Measurements from ENCODE around the gene LIMK1. TPM values are rescaled to one million over a fixed set of nuclear protein-coding genes. Genes with fewer than 3 reads are reported as not detected.

Gene LIMK1
- total and polyA plus RNA-seq, 2 experiments from 2014 or later = 13.0 to 96.5 TPM

- Histone ChIP-seq H3K9me2 (ENCODE audit: insufficient read depth) (no peaks in the 10 kb centered on the region), H4K20me1 (replicated peaks; ENCODE audit: insufficient read depth) (no peaks in the 10 kb centered on the region), H3K27ac (ENCODE audit: low read depth) (no peak overlapping the region), H3K4me1 (ENCODE audit: insufficient read depth) (peaks cover 10% of the 10 kb centered on the region), H2AFZ (no peak overlapping the region), H3K4me2 (no peak overlapping the region), H3F3A (replicated peaks; ENCODE audit: low read depth) (no peaks in the 10 kb centered on the region), H3K27me3 (ENCODE audit: insufficient read depth) (no peaks in the 10 kb centered on the region), H3K79me2 (replicated peaks; ENCODE audit: insufficient read depth) (no peaks in the 10 kb centered on the region), H3K4me3 (no peak overlapping the region), H3K36me3 (ENCODE audit: insufficient read depth) (no peaks in the 10 kb centered on the region)
- Mint-ChIP-seq H3K9me3 (no peaks in the 10 kb centered on the region), H3K4me1 (peaks cover 9% of the 10 kb centered on the region), H3K4me3 (no peak overlapping the region), H3K36me3 (ENCODE audit: low read depth) (no peaks in the 10 kb centered on the region), H3K27ac (no peak overlapping the region), H3K27me3 (ENCODE audit: insufficient read depth, low read depth, poor library complexity) (peaks cover 5% of the 10 kb centered on the region)
- ATAC-seq = no peak
- no peak for DNase-seq (ENCODE audit: low spot score)
- TF ChIP-seq CTCF (conservative IDR thresholded peaks at IDR 0.05; ENCODE audit: low read depth in 2 of 2) = no peak
- TF ChIP-seq EZH2 (IDR thresholded peaks at IDR 0.05; ENCODE audit: low read depth, unreplicated experiment) = no peak
- TF ChIP-seq NANOG (IDR thresholded peaks at IDR 0.05; ENCODE audit: borderline replicate concordance) = no peak
- TF ChIP-seq REST (IDR thresholded peaks at IDR 0.05; ENCODE audit: unreplicated experiment) = no peak
- TF ChIP-seq EZH2phosphoT487 (IDR thresholded peaks at IDR 0.05; ENCODE audit: unreplicated experiment) = no peak
- no peak for TF ChIP-seq ZNF114 (CRISPR knock-in tag; IDR thresholded peaks at IDR 0.05)
- TF ChIP-seq POLR2AphosphoS5 (IDR thresholded peaks at IDR 0.05; ENCODE audit: low read depth) = no peak
- TF ChIP-seq CREB1 (CRISPR knock-in tag; IDR thresholded peaks at IDR 0.05; ENCODE audit: low read depth) = no peak
- TF ChIP-seq ZNF331 (CRISPR knock-in tag; IDR thresholded peaks at IDR 0.05; ENCODE audit: low read depth) = no peak
- no peak for TF ChIP-seq STAT1 (IDR thresholded peaks at IDR 0.05; ENCODE audit: unreplicated experiment)
- TF ChIP-seq JUNB (IDR thresholded peaks at IDR 0.05; ENCODE audit: unreplicated experiment) = no peak
- TF ChIP-seq ZNF462 (CRISPR knock-in tag; IDR thresholded peaks at IDR 0.05) = no peak
- no peak for TF ChIP-seq ETS1 (IDR thresholded peaks at IDR 0.05)
These were observed 32.4 kb upstream of the LIMK1 start for GRCh38 chr7:74051193-74051592.
